ENCODE results near the gene ITGB4. TPM values are rescaled to one million over a fixed set of nuclear protein-coding genes. Genes with fewer than 3 reads are reported as not detected.

Gene ITGB4
- total RNA-seq, 1 experiment from 2014 or later, result 5.3 TPM

DNA sequence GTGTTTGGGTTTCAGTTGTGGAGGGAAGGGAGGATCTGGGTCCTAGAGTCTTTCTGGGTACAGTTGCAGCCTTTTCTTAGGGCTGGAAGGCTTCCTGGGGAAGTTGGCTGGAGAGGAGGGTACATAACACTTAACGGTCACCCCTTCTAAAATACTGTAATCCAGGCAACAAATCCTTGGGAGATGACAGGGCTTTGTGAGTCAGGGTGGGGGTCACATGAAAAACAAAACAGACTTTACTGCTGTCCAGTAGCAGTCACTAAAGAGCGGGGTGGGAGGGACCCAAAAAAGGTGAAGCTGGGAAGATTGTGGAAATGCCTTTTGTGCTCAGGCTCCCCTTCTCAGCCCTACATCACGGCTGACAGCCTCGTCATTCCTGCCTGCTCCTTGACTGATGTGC, 47.8 kb upstream of the ITGB4 start:
- peaks cover 3% of the 10 kb centered on the region; the same call in 1 of the 2 replicates for H3K79me2 ChIP-seq (ENCODE audit: insufficient read depth, low read length)
- H4K5ac ChIP-seq (ENCODE audit: insufficient read length, low read depth, low read length), result no peak overlapping the region
- H3K9me3 ChIP-seq (ENCODE audit: control insufficient read depth, low read depth, low read length), result no peaks in the 10 kb centered on the region
- no peak overlapping the region for H3K18ac ChIP-seq (ENCODE audit: insufficient read length, low read depth, low read length)
- Mint-ChIP-seq H3K27me3 (ENCODE audit: low read depth) (no peaks in the 10 kb centered on the region), H3K36me3 (ENCODE audit: insufficient read depth in 1 of 3, low read depth in 3 of 3) (peaks cover 10 to 62% (median 51%) of the 10 kb centered on the region in 3 experiments; a peak in 6 of 7 replicates), H3K9me3 (no peaks in the 10 kb centered on the region), H3K4me3 (no peak overlapping the region), H3K4me1 (peaks cover under 1 to 1% of the 10 kb centered on the region in 2 experiments; a peak in 2 of 4 replicates), H3K27ac (peak overlapping the region in 1 of 3 experiments; percentile 72; a peak in 2 of 7 replicates)
- H3K23ac ChIP-seq (ENCODE audit: insufficient read length, low read depth, low read length), result no peak overlapping the region
- H4K8ac ChIP-seq (replicated peaks; ENCODE audit: insufficient read length, low read depth, low read length), result no peak overlapping the region
- TF ChIP-seq, protein P1, sequence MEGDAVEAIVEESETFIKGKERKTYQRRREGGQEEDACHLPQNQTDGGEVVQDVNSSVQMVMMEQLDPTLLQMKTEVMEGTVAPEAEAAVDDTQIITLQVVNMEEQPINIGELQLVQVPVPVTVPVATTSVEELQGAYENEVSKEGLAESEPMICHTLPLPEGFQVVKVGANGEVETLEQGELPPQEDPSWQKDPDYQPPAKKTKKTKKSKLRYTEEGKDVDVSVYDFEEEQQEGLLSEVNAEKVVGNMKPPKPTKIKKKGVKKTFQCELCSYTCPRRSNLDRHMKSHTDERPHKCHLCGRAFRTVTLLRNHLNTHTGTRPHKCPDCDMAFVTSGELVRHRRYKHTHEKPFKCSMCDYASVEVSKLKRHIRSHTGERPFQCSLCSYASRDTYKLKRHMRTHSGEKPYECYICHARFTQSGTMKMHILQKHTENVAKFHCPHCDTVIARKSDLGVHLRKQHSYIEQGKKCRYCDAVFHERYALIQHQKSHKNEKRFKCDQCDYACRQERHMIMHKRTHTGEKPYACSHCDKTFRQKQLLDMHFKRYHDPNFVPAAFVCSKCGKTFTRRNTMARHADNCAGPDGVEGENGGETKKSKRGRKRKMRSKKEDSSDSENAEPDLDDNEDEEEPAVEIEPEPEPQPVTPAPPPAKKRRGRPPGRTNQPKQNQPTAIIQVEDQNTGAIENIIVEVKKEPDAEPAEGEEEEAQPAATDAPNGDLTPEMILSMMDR (conservative IDR thresholded peaks at IDR 0.05), result no peak
- H3T11ph ChIP-seq (ENCODE audit: low read length), result no peak overlapping the region
- no peak overlapping the region for H3K27ac ChIP-seq (ENCODE audit: insufficient read length, low read depth, low read length)
- no peak overlapping the region for H2AK5ac ChIP-seq (ENCODE audit: insufficient read length, low read length)
- no peak overlapping the region for H3K14ac ChIP-seq (ENCODE audit: insufficient read depth, low read length)
- H3K4ac ChIP-seq (ENCODE audit: low read depth, low read length), result no peak overlapping the region
- H3K56ac ChIP-seq (ENCODE audit: insufficient read length, low read depth, low read length), result no peak overlapping the region
- no peaks in the 10 kb centered on the region for H3K4me1 ChIP-seq (ENCODE audit: insufficient read depth, low read length)
- no peak overlapping the region for H2BK15ac ChIP-seq (ENCODE audit: low read depth, low read length)
- H4K20me1 ChIP-seq (ENCODE audit: control insufficient read depth, insufficient read depth, insufficient read length), result no peaks in the 10 kb centered on the region
- H2BK20ac ChIP-seq (ENCODE audit: low read depth, low read length, poor library complexity, severe bottlenecking), result no peak overlapping the region
- no peak for DNase-seq
- H2BK5ac ChIP-seq (ENCODE audit: insufficient read length, low read length), result no peak overlapping the region
- H4K91ac ChIP-seq (ENCODE audit: insufficient read length, low read depth, low read length), result no peak overlapping the region
- no peak overlapping the region for H3K4me2 ChIP-seq (ENCODE audit: insufficient read depth, insufficient read length, low read length)
- no peaks in the 10 kb centered on the region for H3K27me3 ChIP-seq (ENCODE audit: insufficient read depth, low read length)
- no peak overlapping the region for H3K9ac ChIP-seq (ENCODE audit: extremely low read depth, insufficient read length, low read length)
- H3K79me1 ChIP-seq (ENCODE audit: insufficient read depth, low read depth, low read length, poor library complexity, severe bottlenecking), result no peaks in the 10 kb centered on the region
- H3K23me2 ChIP-seq (ENCODE audit: insufficient read length, low read depth, low read length, poor library complexity, severe bottlenecking), result no peaks in the 10 kb centered on the region
- no peak overlapping the region for H2BK120ac ChIP-seq (ENCODE audit: low read depth, low read length, poor library complexity, severe bottlenecking)
- WGBS (ENCODE audit: extremely low coverage, insufficient read length, low lambda C conversion rate), result no CpG with 5 or more reads among the region's 4 CpGs
- no peak overlapping the region for H2AFZ ChIP-seq (ENCODE audit: low read length)
- H2BK12ac ChIP-seq (ENCODE audit: insufficient read length, low read depth, low read length), result no peak overlapping the region
